Prostate gland (tissue), 2 donors: Measurements from ENCODE around the gene TXNDC9. TPM values are rescaled to one million over a fixed set of nuclear protein-coding genes. Genes with fewer than 3 reads are reported as not detected.
"Not testable (repeated sequence)": the region's sequence is repeated elsewhere in the genome, so short reads cannot be mapped to it uniquely, and the experiment has no call there.

Source experiments
- DNase-seq: peaks from one replicate; pipeline ENCODE4 v3.0.0-alpha.2; 2019; ENCODE audit warnings: low spot score
- H3K27ac ChIP-seq, 2 donors: fragments of 200-600 bp; sonication (generic); 2 replicates each; pipeline ENCODE4 v1.5.1; 2017 to 2019
- H3K27me3 ChIP-seq: fragments of 200-600 bp; sonication (generic); replicated peaks from 2 replicates; pipeline ENCODE4 v1.5.1; 2019; ENCODE audit not compliant: insufficient read depth
- H3K36me3 ChIP-seq, 2 donors: fragments of 200-600 bp; sonication (generic); 1 replicate in 1 of 2; 2 replicates in 1 of 2; pipeline versions ENCODE4 v1.5.1 to v1.8.1; 2017 to 2019
- H3K4me1 ChIP-seq: fragments of 200-600 bp; sonication (generic); replicated peaks from 2 replicates; pipeline ENCODE4 v1.5.1; 2019
- H3K4me3 ChIP-seq, 2 donors: fragments of 200-600 bp; sonication (generic); 2 replicates each; pipeline ENCODE4 v1.5.1; 2017 to 2019
- H3K9me3 ChIP-seq: fragments of 200-600 bp; sonication (generic); 2 replicates; pipeline ENCODE4 v1.5.1; 2017
- CTCF ChIP-seq, 4 experiments: fragments of 200-600 bp in 2 of 4; fragments of 450-650 bp in 2 of 4; sonication (generic) in 2 of 4; IDR thresholded peaks; 1 replicate in 3 of 4; 2 replicates in 1 of 4; pipeline ENCODE4 v1.5.1; 2016 to 2019; ENCODE audit warnings: antibody characterized with exemption in 4 of 4, mild to moderate bottlenecking in 2 of 4, moderate library complexity in 2 of 4
- POLR2A ChIP-seq: fragments of 450-650 bp; IDR thresholded peaks from one replicate; pipeline ENCODE4 v1.6.1; 2016; ENCODE audit warnings: antibody characterized with exemption, mild to moderate bottlenecking
- POLR2AphosphoS5 ChIP-seq: sonication (generic); formaldehyde crosslinking; IDR thresholded peaks from one replicate; pipeline ENCODE4 v1.6.1; 2017; ENCODE audit warnings: antibody characterized with exemption
- WGBS: methylation state at CpG from one replicate; pipeline ENCODE4 v1.1.5; 2018; 5-methylcytosine and 5-hydroxymethylcytosine counted together
- intact Hi-C: fragments of 100-400 bp; cut with DNase I; formaldehyde crosslinking; loops from one replicate; pipeline ENCODE4 v1.14.2; 2022
- total RNA-seq, 2 donors: library from RNA; depleted of rRNA; stranded (reverse); fragments of >200 nt; gene quantifications; one replicate each; pipeline ENCODE4 v1.1.0, GENCODE V29; 2016

TXNDC9 gene
- total RNA-seq, 2 donors from 2014 or later = 27.9 to 30.3 TPM

GRCh38 chr2:99297994-99298393 lies 38.1 kb downstream of the TXNDC9 start:
- no peak for TF ChIP-seq POLR2AphosphoS5
- no peak for TF ChIP-seq CTCF (IDR thresholded peaks at IDR 0.05)
- no peak for TF ChIP-seq POLR2A
- no peaks in the 10 kb centered on the region for H3K9me3 ChIP-seq
- no peak overlapping the region for H3K4me3 ChIP-seq
- H3K27ac ChIP-seq = no peak overlapping the region
- 97% methylated on average over 2 of the region's 2 CpGs for WGBS
- no peaks in the 10 kb centered on the region for H3K27me3 ChIP-seq
- no peaks in the 10 kb centered on the region for H3K4me1 ChIP-seq
- intact Hi-C loops = no loop called here
- no peak for DNase-seq
- no peaks in the 10 kb centered on the region for H3K36me3 ChIP-seq

DNA sequence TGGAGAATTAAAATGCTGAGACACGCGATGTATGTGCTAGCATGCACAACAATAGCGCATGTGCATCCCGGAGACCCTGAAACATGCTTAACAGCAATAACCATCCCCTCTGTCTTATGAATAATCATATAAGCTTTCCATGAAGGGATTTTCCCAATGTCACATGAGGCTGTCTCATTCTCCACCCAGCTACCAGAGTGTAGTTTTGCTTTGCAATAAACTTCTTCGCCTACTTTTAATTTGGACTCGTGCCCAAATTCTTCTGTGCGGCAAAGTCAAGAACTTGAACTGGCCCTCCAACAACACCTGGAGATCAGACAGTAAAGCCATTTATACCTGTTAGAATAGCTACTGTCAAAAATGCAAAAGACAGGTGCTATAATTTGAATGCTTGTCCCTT lies 50.6 kb downstream of the TXNDC9 start:
- Histone ChIP-seq H3K4me3 (no peak overlapping the region), H3K36me3 (no peaks in the 10 kb centered on the region), H3K9me3 (no peaks in the 10 kb centered on the region), H3K27me3 (no peaks in the 10 kb centered on the region), H3K4me1 (no peaks in the 10 kb centered on the region), H3K27ac (no peak overlapping the region)
- TF ChIP-seq POLR2A = no peak
- TF ChIP-seq CTCF (IDR thresholded peaks at IDR 0.05) = no peak
- no peak for TF ChIP-seq POLR2AphosphoS5
- WGBS = 78% methylated on average over 7 of the region's 7 CpGs
- intact Hi-C loops = no loop called here
- no peak for DNase-seq

DNA sequence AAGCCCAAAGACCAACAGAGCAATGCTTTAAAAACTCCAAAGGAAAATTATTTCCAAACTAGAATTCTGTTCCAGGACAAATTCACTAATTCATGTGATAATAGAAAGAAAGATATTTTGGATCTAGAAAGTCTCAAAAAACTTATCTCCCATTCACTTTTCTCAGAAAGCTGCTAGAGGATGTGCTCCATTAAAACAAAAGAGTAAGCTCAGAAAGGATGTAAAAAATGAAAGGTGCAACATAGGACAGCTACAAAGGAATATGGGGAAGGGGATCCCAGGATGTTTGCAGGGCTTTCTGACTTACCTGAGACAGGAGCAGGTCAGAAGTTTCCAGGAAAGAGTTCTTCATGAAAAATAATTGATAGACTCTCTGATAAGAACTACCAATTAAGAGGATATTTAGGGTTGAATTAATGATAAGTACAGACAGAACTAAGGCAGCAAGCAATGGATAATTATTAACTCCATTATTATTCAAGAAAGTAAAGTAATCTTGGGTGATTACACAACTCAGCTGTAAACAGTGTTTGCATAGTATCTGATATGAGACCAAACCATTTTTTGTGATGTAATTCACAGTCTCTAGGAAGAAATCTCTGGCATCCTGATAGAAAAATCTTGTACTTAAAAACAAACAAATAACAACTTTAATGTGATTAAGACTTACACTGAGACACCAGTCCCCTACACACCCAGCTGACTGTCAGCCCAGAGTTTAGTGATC lies 56.0 kb downstream of the TXNDC9 start:
- no peaks in the 10 kb centered on the region for H3K9me3 ChIP-seq
- H3K36me3 ChIP-seq = no peaks in the 10 kb centered on the region
- intact Hi-C loops = no loop called here
- TF ChIP-seq CTCF (IDR thresholded peaks at IDR 0.05) (no peak), POLR2AphosphoS5 (no peak), POLR2A (no peak)
- H3K4me3 ChIP-seq = no peak overlapping the region
- no peaks in the 10 kb centered on the region for H3K27me3 ChIP-seq
- no peak overlapping the region for H3K27ac ChIP-seq
- no peaks in the 10 kb centered on the region for H3K4me1 ChIP-seq
- no peak for DNase-seq

- Histone ChIP-seq H3K27ac (no peak overlapping the region), H3K9me3 (no peaks in the 10 kb centered on the region), H3K4me1 (no peaks in the 10 kb centered on the region), H3K36me3 (no peaks in the 10 kb centered on the region), H3K4me3 (no peak overlapping the region), H3K27me3 (no peaks in the 10 kb centered on the region)
- DNase-seq = no peak
- WGBS = 75% methylated on average over 2 of the region's 2 CpGs
- intact Hi-C loops = no loop called here
- TF ChIP-seq POLR2A (no peak), POLR2AphosphoS5 (no peak), CTCF (IDR thresholded peaks at IDR 0.05) (no peak)
Observed at GRCh38 chr2:99278793-99279291, 57.3 kb downstream of the TXNDC9 start.

- H3K36me3 ChIP-seq, H3K27me3 ChIP-seq, H3K4me1 ChIP-seq, DNase-seq, H3K9me3 ChIP-seq, H3K4me3 ChIP-seq, H3K27ac ChIP-seq, intact Hi-C loops: not testable (repeated sequence)
- 89% methylated on average over 5 of the region's 5 CpGs for WGBS
Observed at GRCh38 chr2:99278195-99278765, 57.9 kb downstream of the TXNDC9 start.
